ENCODE data around the gene AGPAT3. TPM values are rescaled to one million over a fixed set of nuclear protein-coding genes. Genes with fewer than 3 reads are reported as not detected.

Gene AGPAT3
- total and polyA plus RNA-seq, 8 donors: 13.6 to 49.6 (median 31.4) TPM

Other genes with a start within 250 kb of the AGPAT3 start
- gene HSF2BP, start 205.7 kb upstream of the AGPAT3 start, total RNA-seq: under 1 TPM; 0.14 to 0.32 (median 0.24) TPM
- under 1 TPM; 0.11 to 0.14 TPM for gene HSF2BP, start 205.7 kb upstream of the AGPAT3 start, polyA plus RNA-seq
- gene RRP1B, start 205.7 kb upstream of the AGPAT3 start, total RNA-seq: 10 to 100 TPM in 3 of 6 donors, 1 to 10 TPM in 3; 7.2 to 13.3 (median 9.7) TPM
- 1 to 10 TPM; 4.4 to 5.4 TPM for gene RRP1B, start 205.7 kb upstream of the AGPAT3 start, polyA plus RNA-seq
- gene PDXK, start 146.1 kb upstream of the AGPAT3 start, total RNA-seq: 100 to 1,000 TPM in 1 of 6 donors, 10 to 100 TPM in 5; 63.2 to 100 (median 65.8) TPM
- 10 to 100 TPM; 65.7 to 66.0 TPM for gene PDXK, start 146.1 kb upstream of the AGPAT3 start, polyA plus RNA-seq
- gene CSTB, start 88.9 kb upstream of the AGPAT3 start, total RNA-seq: 10 to 100 TPM in 4 of 6 donors, 1 to 10 TPM in 2; 7.4 to 21.3 (median 11.4) TPM
- 10 to 100 TPM; 33.8 to 35.6 TPM for gene CSTB, start 88.9 kb upstream of the AGPAT3 start, polyA plus RNA-seq
- 10 to 100 TPM in 4 of 6 donors, 1 to 10 TPM in 2; 7.6 to 18.4 (median 12.0) TPM for gene RRP1, start 75.6 kb upstream of the AGPAT3 start, total RNA-seq
- 10 to 100 TPM; 15.1 to 17.4 TPM for gene RRP1, start 75.6 kb upstream of the AGPAT3 start, polyA plus RNA-seq
- 10 to 100 TPM in 5 of 6 donors, 1 to 10 TPM in 1; 8.9 to 19.1 (median 12.3) TPM for gene TRAPPC10, start 147.1 kb downstream of the AGPAT3 start, total RNA-seq
- 1 to 10 TPM; 7.2 to 7.8 TPM for gene TRAPPC10, start 147.1 kb downstream of the AGPAT3 start, polyA plus RNA-seq
- gene PWP2, start 242.2 kb downstream of the AGPAT3 start, total RNA-seq: 1 to 10 TPM in 5 of 6 donors, under 1 TPM in 1; 0.87 to 5.8 (median 2.2) TPM
- gene PWP2, start 242.2 kb downstream of the AGPAT3 start, polyA plus RNA-seq: 10 to 100 TPM in 1 of 2 donors, 1 to 10 TPM in 1; 5.6 to 10.5 TPM

Data from pancreas (tissue), 8 donors.